Stimulated activated CD8-positive, alpha-beta memory T cell treated with anti-CD3 and anti-CD28 coated beads, Interleukin-15, amount 100 ng/mL, for 24 hours (primary cell): ENCODE measurements around the gene SMAD3.

Experiments used
- DNase-seq: peaks from one replicate; pipeline ENCODE4 v3.0.0-alpha.2; 2020; ENCODE audit warnings: low read depth

The SMAD3 gene

DNA sequence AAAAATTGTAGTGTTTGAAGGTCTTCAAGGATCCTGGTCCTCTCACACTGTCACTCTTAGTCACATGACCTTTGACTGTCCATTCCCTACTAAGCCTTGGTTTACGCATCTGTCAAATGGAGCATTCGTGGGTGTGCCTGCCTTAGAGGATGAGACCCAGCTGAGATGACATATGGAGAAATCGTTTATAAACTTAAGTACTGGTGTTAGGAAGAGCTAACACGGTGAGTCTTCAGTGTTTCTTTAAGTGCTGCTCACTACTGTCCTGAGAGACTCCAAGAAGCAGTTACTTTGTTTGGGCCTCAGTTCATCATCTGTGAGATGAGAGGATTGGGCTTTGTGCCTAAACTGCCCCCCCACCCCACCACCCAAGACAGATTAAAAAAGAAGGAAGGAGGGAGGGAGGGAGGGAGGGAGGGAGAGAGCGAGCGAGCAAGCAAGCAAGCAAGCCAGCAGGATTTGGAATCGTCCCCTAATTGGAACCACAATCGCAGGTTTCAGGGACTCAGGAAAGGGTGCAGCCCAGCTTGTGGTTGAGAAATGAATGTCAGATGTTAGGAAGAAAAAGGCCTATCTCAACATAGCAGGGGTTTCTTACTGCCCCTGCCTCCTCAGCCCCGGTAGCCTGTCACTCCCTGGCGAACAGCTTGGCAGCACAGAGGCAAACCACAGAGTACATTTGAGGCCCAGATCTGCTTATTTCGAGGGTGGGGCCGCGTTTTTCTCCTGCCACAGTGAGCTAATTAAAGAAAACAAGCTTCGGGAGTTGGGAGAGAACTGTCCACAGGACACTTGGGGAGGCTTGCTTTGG, 32.7 kb downstream of the SMAD3 start:
- no peak for DNase-seq

DNA sequence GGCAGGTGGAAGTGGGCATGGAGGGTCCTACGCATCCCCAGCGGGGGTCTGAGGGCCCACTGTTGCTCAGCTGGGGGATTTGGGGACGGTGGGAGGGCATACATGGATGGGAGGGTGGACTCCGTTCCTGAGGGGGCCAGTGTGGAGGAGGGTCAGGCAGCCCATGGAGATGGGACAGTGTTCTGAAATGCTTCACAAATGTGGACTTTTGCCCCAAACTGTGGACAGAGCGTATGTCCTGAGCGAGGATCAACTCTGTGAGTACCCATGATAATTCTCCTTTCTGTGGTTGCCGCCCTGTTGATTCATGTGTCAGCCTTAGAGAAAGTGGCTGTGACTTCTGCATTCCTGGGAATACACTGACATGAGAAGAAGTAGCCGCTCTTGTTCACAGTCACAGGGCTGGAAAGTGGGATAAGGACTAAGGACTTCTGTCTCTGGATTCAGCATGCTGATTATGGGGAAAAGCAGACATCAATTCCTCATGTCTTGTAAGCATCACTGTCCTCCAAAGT, 33.4 kb downstream of the SMAD3 start:
- no peak for DNase-seq

DNA sequence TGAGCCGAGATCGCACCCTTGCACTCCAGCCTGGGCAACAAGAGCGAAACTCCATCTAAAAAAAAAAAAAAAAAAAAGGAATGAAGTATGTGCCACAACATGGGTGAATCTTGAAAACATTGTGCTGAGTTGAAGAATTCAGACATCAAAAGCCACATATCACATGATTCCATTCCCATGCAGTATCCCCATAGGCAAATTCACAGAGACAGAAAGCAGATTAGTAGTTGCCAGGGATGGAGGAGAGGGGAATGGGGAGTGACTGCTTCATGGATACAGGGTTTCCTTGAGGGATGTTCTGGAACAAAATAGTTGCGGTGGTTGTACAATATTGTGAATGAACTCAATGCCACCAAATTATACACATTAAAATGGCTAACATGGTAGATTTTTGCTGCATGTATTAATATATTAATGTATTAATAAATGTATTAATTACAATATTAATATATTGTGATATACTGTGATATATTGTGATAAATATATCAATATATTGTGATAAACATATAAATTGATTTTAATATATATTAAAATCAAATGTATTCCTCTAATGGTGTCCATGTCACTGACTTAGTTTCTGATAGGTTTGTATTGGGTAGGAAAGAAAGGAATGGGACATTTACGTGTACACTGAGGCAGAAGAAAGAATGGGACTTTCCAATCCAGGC, 34.9 kb downstream of the SMAD3 start:
- DNase-seq = no peak

DNA sequence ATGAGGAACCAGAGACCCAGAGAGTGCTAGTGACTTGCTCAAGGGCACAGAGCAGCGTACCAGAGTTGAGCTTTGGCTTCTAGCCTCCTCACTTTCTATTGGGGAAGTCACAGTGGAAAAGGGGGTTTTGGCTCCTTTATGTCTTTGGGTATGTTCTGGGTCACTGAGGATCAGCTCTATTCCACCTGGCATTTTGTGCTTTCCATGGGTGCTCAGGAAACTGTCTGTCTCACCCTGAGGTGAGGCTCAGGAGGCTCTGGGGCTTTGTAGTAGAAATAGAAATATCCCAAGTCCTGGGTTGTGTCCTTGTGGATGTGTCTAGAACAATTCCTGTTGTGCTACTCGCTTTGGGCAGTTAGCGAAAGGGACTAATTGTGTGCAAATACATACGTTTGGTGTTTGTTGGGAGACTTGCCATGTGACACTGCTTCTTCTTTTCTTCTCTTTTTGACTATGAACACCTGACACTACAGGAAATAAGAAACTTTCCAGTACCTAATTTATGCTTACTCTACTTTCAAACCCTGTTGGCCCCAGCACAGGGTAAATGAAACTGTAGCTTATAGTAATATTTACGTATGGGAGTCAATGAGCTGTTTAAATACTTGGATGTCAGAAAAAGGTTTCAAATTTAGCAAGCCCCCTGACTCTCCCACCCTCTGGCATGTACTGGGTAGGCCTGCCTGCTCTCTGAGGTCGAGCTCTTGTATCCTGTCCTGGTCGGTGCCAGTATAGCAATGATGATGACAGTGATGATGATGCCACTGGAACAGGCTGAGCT, 35.6 kb downstream of the SMAD3 start:
- DNase-seq = no peak

DNA sequence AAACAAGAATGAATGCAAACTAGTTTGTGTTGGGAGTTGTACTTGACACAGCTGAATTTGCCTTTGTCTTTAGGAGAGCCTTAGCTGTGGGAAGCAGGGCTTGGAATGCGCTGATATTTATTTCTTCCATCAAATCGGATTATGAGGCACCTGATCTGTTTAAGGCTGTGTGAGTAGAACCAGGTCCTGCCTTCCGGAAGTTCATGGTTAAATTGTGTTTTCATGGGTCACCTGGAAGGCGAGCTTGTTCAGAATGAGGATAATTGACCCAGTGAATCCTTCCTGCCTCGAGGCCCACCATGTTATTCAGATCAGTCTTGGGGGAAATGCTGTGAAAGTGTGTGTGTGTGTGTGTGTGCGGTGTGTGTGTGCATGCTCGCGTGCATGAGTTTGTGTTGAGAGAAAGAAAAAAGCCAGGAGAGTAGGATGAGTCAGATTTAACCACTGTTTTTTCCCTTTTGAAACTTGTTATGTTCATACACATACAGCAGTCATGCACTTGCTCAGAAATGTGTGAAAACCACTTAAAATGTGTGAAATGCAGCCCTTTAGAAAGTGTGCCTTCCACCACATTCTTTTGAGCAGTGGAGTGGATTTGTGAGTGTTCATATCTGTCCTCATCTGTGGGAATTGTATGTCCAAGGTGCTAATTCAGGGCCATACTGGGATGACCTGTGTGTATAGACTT, 36.7 kb downstream of the SMAD3 start:
- no peak for DNase-seq

DNA sequence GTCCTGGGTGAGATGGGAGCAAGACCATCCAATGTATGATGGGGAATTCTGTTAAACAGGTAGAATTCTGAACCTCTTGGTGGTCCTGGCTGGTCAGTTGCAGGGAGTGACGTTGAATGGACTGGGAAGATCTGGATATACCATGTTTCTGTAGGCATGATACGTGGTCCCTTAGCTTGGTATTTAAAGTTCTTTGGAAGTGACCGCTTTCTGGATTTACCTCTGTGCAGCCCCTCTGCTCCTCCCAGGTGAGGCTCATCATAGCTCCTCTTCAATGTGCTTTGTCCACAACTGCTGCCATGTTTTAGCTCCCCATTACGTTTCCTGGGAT, 37.2 kb downstream of the SMAD3 start:
- DNase-seq = no peak

DNA sequence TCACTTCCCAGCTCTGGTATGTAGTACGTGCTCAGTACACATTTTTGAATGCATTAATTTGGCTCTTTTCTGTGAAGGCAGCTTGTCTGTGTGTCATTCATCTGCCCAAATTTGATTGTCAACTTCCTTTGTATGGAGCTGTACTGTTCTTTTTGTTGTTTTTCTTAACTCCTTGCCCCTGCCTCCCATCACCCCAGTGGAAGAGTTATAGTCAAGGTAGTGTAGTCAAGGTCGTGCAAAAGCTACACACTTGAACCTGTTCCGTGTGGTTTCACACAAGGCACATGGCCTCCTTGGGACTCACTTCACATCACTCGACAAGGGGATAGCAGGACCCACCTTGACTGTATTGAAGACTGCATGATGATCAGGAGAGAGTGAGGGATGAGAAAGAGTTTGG, 37.6 kb downstream of the SMAD3 start:
- DNase-seq = no peak

DNA sequence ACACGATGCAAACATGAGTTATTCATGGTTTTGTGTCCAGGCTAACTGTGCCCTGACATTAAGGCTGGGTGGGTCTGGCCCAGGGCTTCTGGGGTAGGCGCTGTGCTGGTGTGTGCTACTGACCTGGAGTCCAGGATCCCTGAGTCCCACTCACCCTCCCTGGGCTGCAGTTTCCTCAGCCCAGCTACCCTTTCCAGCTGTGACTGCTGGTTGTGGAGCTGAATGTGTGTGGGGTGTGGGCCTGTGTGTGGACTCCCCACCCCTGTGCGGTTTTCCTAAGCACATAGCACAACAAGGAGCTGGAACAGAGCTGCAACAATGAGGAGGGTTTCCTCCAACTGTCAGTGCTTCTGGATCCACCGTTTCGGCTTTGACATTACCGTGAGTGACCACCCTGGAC, 38.0 kb downstream of the SMAD3 start:
- DNase-seq = no peak

DNA sequence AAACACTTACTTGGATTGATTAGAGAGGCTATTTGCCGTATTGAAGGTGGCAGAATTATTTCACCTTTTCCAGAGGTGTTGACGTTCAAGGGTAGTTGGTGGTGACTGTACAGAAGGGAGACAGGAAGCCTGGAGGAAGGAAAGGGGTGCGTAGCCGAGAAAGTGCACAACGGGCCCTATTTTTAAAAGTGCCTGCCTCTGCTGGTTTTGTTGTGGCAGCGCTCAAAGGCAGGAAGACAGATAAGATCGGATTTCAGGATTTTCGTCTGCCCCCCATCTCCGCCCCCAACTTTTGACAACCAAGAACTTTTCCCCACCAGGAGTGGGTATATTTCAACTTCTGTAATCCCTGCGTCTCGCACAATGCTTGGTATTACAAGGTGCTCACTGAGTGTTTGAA, 38.5 kb downstream of the SMAD3 start:
- no peak for DNase-seq

DNA sequence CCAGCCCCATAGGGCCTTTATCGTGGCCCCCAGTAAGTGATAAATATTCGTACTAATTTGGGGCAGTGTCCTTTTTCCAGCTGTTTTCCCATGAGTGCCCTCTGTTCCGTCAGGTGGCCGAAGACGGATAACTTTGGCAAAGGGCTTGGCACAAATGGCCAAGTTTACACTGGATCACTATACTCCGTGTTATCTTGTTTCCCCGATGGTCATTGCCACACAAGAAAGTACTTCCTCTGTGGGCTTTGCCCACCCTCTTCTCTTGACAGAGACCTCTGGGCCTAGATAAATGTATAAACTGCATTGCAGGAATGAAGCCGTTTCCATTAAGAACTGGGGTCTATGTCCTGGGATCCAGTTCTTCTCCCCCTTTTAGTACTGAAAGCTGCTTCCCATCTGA, 39.1 kb downstream of the SMAD3 start:
- no peak for DNase-seq

DNA sequence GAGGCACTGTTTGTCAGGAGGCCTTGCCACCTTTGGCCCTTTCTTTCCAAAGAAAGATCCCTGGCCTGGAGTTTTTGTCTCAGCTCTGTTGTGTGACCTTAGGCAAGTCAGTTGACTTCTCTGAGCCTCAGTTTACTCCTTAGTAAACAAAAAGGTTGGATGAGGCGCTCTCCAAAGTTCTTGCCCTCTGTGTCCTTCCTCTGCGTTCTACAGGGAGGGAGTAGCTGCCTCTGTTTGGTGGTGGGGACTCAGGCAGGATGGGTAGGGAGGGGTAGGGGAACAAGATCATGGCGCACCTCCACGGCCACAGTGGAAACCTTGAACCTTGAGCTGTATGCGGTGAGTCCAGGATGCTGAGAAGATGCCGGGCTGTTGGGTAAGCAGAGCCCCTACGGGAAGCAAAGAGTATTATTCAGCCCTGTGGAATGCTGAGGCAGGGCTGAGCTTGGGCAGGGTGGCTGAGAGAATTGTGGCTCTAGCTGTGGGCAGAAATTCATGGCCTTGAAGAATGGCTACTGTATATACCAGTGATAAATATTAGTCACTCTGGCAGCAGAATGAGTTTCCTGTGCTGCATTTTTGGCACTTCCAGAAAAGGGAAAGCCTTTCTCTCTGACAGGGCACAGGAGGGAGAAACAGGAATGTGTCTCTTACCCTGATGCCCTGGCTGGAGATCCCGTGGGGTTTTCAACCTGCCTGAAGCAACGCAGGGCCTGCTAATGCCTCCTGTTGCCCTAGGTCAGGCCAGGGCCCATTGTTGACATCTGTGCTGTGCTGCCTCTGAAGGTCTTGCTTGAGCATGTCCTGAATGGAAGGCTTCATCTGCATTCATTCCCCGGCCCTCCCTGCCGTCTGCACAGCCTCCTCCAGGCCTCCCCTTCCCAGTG, 39.9 kb downstream of the SMAD3 start:
- no peak for DNase-seq

DNA sequence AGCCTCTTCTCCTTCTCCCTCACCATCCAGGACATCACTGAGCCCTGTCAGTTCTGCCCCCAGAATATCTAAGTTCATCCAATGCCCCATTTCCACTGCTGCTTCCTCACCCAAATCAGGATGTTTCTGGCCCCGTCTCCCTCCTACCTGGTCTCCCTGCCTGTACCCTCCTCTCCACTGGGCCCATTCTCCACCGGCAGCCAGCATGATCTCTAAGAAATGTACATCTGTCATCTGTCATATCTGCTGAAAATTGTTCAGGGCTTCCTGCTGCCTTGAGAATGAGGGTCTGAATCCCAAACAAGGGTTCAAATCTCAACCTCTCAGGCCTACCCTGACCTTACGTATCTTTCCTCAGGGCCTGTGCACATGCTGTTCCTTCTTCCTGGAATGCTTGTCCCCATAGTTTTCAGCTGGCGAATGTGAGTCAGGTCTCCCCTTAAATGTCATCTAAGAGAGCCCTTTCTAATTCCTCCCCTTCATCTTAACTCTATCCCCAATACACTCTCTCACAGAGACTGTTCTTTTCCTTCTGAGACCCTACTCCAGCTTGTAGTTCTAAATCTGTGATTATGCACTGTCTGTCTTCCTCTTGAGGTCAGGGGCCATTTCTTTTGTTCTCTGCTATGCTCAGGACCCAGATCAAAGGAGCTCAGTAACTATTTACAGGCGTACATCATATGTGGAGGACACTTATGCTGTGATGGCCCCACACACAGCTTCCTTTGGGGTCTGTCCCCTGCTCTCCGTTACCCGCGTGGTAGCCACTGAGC, 40.8 kb downstream of the SMAD3 start:
- DNase-seq = no peak

DNA sequence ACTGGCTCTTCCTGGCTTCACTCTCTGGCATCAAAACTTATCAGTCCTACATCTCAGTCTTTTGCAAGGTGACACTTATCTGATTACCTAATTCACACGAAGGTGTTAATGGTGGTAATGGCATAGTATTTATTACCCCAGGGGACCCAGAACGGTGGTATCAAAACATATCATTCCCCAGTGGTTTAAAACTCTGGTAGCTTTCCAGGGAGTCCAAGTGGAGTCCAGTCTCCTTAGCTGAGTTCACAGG, 41.3 kb downstream of the SMAD3 start:
- DNase-seq = no peak

DNA sequence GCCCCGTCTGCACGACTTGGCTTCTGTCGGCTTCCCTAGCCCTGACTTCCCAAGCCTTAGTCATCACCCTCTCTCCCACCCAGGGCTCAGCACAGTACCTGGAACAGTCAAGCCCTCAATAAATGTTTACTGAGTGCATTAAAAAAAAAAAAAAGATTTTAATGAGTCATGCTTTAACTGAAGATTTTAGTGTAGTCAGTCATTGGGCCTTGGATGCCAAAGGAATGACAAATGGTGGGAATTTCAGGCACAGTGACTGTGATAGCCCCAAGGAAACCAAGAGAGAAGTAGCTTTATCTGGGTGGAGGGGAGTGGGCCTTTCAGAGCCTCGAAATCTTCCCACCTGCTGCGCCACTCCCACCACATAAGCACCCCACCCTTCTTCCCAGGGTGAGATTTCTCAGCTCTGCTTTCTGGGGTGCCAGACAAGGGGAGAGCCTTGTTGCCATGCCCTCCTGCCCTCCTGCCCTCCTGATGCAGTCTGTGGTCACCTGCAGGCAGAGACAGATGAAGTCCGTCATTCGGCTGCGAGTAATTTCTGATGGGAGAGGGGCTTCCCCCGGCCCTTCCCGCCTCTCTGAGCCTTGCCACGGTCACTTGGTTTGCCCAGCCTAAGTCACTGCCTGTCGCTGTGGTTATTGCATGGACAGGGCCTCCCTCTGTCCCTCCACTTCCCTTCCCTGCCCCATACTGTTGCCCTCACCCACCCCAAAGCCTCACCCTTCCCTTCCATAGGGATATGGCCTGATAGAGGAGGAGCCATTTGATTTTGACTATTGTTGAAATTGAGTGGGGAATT, 41.8 kb downstream of the SMAD3 start:
- no peak for DNase-seq

DNA sequence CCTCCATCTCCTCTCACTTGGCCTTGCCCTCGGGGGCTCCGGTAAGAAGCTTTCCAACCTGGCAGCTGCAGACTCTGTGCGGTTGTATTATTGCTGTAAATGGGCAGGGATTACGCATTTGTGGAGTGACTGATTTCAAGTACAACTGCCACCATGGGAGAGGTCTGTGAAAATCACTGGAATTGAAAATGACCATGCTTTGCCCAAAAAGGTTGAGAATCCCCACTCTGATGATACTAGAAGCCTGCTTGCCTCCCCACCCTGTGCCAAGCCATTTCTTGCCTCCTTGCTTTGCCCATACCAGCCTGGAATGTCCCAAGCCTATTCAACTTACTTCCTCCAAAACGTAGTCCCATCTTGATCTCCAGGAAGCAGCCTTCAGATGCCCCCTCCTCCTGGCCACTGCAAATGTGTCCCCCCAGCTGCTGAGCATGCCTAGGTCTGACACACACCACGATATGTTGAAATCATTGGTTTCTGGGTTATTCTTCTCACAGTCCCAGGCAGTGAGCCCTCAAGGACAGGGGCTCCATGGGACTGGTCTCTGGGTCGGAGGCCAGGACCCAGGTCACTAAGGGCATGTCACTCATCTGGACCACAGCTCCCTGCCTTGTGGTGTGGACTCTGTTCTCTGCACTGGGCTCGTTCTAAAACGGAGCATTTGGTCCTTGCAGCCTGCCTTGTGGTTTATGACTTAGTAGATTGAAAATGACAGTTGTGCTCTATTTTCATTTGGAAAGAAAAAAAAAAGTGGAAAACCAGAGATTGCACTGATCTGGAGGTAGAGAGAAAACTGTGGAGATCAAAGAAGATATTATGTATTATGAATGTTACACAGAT, 42.9 kb downstream of the SMAD3 start:
- no peak for DNase-seq

DNA sequence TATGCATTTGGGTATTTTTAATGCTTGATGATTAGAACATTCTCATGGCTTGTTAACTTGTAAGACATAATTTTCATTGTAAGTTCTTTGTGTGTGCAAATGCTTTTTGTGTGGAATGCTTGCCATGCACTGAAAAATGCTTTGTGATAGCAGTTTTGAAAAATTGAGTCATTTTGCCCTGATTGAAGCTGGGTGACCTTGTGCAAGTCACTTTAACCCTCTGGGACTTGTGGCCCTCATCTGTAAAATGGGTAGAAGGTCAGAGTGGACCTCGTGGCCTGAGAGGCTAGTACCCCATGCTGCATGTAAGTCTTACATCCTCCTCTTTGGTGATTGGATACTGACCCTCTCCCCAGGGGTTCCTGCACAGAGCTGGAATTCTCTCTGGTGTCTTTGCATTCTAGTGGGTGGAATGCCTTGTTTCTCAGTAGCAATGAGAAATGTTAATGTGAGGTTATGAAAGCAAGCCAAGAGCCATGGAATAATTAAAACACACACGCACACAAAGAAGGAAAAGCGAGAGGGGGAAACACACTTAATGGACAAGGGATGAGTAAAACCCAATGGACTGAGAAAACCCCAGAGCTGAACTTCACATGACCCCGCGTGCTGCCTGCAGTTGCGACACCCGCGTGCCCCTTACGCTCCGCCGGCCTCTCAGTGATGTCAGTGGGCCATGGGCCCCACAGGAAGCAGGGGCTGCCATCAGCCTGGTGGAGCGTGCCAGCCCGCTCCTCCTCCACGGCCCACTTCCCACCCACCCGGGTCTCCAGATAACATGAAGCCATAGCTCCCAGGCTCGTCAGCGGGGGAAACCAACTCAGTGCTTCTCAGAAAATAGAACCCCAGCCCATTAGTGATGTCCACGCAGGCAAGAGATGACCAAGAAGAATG, 44.0 kb downstream of the SMAD3 start:
- DNase-seq = no peak

DNA sequence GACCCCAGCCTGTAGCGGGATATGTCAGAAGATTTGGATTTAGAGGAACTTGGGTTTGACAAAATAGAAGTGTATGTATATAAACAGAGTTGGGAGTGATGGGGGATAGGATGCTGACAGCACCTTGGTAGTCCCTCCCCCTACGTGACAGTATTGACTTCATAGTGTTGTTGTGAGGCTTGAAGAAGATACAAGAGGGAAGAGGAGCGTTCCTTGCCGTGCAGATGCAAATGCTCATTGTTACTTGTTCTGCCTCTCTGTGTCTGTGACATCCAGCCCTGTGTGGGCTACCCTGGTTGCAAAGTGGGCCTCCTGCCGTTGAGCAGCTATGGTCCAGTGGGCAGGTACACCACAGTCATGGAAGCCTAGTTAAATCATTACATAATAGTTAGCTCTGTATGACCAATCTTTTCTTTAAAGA, 45.0 kb downstream of the SMAD3 start:
- no peak for DNase-seq
